Osteoblast (primary cell): Measurements from ENCODE around the gene PSMD14. TPM values are rescaled to one million over a fixed set of nuclear protein-coding genes. Genes with fewer than 3 reads are reported as not detected.

Experiments
- DNase-seq: peaks from one replicate; pipeline ENCODE4 v3.0.0; 2011; ENCODE audit warnings: low spot score, mixed read lengths; ENCODE audit not compliant: insufficient read length; ENCODE audit errors: missing footprints
- H2AFZ ChIP-seq: 2 replicates; pipeline ENCODE4 v1.6.0; 2011; ENCODE audit warnings: mild to moderate bottlenecking, low read length
- H3K27ac ChIP-seq: 2 replicates; pipeline ENCODE4 v1.5.1; 2011; ENCODE audit warnings: mild to moderate bottlenecking, low read depth, low read length, moderate library complexity
- H3K27me3 ChIP-seq: 2 replicates; pipeline ENCODE4 v1.6.0; 2012; ENCODE audit warnings: mild to moderate bottlenecking, control low read depth, inconsistent platforms, low read length, moderate library complexity; ENCODE audit not compliant: insufficient read depth
- H3K36me3 ChIP-seq: 2 replicates; pipeline ENCODE4 v1.5.1; 2011; ENCODE audit warnings: mild to moderate bottlenecking, low read length, control low read depth, moderate library complexity; ENCODE audit not compliant: insufficient read depth
- H3K4me1 ChIP-seq: 2 replicates; pipeline ENCODE4 v1.5.1; 2011; ENCODE audit warnings: mild to moderate bottlenecking, low read length, control low read depth, moderate library complexity; ENCODE audit not compliant: insufficient read depth
- H3K4me2 ChIP-seq: 2 replicates; pipeline ENCODE4 v1.6.0; 2011; ENCODE audit warnings: mild to moderate bottlenecking, low read length; ENCODE audit not compliant: insufficient read depth
- H3K4me3 ChIP-seq: fragments of 200-600 bp; sonication (generic); 3 replicates; pipeline ENCODE4 v1.5.1; 2012; ENCODE audit warnings: mild to moderate bottlenecking, low read length, inconsistent platforms; ENCODE audit not compliant: insufficient read depth
- H3K79me2 ChIP-seq: 2 replicates; pipeline ENCODE4 v1.6.0; 2012; ENCODE audit warnings: mild to moderate bottlenecking, low read length, control low read depth, inconsistent platforms; ENCODE audit not compliant: insufficient read depth
- H3K9me3 ChIP-seq: 2 replicates; pipeline ENCODE4 v1.5.1; 2011; ENCODE audit warnings: low read depth, low read length, control low read depth
- H4K20me1 ChIP-seq: 2 replicates; pipeline ENCODE4 v1.6.0; 2012; ENCODE audit warnings: mild to moderate bottlenecking, low read length, control low read depth; ENCODE audit not compliant: insufficient read depth
- total RNA-seq: library from RNA; depleted of rRNA; stranded (reverse); fragments of >200 nt; gene quantifications from 2 replicates; pipeline ENCODE4 v1.2.3, GENCODE V29; 2012
- TF ChIP-seq, protein P1 (sequence below): IDR thresholded peaks from 2 replicates; pipeline ENCODE4 v1.5.1; 2011; ENCODE audit warnings: mild to moderate bottlenecking, low read depth, low read length, moderate library complexity; ENCODE audit errors: extremely low read depth

The PSMD14 gene
- total RNA-seq, 1 donor = 74.2 TPM

DNA sequence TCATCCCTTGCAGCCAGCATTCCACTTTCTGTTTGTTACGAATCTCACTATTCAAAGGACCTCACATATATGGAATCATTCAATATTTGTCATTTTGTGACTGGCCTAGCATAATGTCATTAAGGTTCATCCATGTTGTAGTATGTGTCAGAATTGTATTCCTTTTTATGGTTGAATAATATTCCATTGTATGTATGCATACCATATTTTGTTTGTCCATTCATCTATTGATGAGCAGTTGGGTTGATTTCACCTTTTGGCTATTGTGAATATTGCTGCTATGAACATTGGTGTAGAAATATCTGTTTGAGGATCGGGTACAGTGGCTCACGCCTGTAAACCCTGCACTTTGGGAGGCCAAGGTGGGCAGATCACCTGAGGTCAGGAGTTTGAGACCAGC, 35.0 kb downstream of the PSMD14 start:
- H3K36me3 ChIP-seq = no peaks in the 10 kb centered on the region
- H3K4me3 ChIP-seq = no peak overlapping the region
- no peak overlapping the region for H3K4me2 ChIP-seq
- H3K79me2 ChIP-seq = peaks cover 73% of the 10 kb centered on the region
- no peak for DNase-seq
- no peak overlapping the region for H3K27ac ChIP-seq
- H2AFZ ChIP-seq = no peak overlapping the region
- TF ChIP-seq, protein P1, sequence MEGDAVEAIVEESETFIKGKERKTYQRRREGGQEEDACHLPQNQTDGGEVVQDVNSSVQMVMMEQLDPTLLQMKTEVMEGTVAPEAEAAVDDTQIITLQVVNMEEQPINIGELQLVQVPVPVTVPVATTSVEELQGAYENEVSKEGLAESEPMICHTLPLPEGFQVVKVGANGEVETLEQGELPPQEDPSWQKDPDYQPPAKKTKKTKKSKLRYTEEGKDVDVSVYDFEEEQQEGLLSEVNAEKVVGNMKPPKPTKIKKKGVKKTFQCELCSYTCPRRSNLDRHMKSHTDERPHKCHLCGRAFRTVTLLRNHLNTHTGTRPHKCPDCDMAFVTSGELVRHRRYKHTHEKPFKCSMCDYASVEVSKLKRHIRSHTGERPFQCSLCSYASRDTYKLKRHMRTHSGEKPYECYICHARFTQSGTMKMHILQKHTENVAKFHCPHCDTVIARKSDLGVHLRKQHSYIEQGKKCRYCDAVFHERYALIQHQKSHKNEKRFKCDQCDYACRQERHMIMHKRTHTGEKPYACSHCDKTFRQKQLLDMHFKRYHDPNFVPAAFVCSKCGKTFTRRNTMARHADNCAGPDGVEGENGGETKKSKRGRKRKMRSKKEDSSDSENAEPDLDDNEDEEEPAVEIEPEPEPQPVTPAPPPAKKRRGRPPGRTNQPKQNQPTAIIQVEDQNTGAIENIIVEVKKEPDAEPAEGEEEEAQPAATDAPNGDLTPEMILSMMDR = no peak
- H3K27me3 ChIP-seq = no peaks in the 10 kb centered on the region
- no peaks in the 10 kb centered on the region for H3K4me1 ChIP-seq
- no peaks in the 10 kb centered on the region for H3K9me3 ChIP-seq
- H4K20me1 ChIP-seq = peaks cover 3% of the 10 kb centered on the region

GRCh38 chr2:161344692-161345091, 36.5 kb downstream of the PSMD14 start:
- H4K20me1 ChIP-seq = peaks cover 3% of the 10 kb centered on the region
- TF ChIP-seq, protein P1 = no peak
- no peak for DNase-seq

GRCh38 chr2:161351678-161352077, 43.5 kb downstream of the PSMD14 start:
- TF ChIP-seq, protein P1 = no peak
- H3K9me3 ChIP-seq = no peaks in the 10 kb centered on the region
- peaks cover 92% of the 10 kb centered on the region for H3K79me2 ChIP-seq
- no peaks in the 10 kb centered on the region for H3K4me1 ChIP-seq
- H3K27me3 ChIP-seq = no peaks in the 10 kb centered on the region
- no peak overlapping the region for H2AFZ ChIP-seq
- no peak for DNase-seq
- H3K4me3 ChIP-seq = no peak overlapping the region
- H4K20me1 ChIP-seq = peaks cover 12% of the 10 kb centered on the region
- H3K36me3 ChIP-seq = no peaks in the 10 kb centered on the region
- H3K27ac ChIP-seq = no peak overlapping the region
- no peak overlapping the region for H3K4me2 ChIP-seq

More at GRCh38 chr2:161344692-161345091, 36.5 kb downstream of the PSMD14 start:
- Histone ChIP-seq H3K79me2 (peaks cover 78% of the 10 kb centered on the region), H2AFZ (no peak overlapping the region), H3K36me3 (no peaks in the 10 kb centered on the region), H3K9me3 (no peaks in the 10 kb centered on the region), H3K4me3 (no peak overlapping the region), H3K4me1 (no peaks in the 10 kb centered on the region), H3K27me3 (no peaks in the 10 kb centered on the region), H3K27ac (no peak overlapping the region), H3K4me2 (no peak overlapping the region)

DNA sequence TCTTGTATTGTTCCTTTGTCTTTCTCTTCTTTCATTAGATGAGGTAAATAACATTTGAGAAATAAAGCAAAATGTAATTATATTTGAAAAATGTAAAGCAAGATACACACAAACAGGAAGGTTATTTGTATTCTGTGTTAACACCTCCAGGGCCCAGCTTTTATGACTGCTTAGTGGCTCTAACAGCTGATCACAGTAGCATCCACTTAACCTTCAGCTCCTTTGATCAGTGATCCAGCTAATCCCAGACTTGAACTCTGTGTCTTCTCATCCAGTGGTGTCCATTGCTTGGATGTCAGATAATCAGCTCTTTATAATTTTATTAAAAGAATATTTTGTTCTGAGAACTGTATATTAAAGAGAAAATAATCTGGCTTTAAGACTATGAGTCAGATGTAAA, 44.5 kb downstream of the PSMD14 start:
- Histone ChIP-seq H3K9me3 (no peaks in the 10 kb centered on the region), H3K79me2 (peaks cover 92% of the 10 kb centered on the region), H4K20me1 (peaks cover 12% of the 10 kb centered on the region)

More for the DNA sequence above, 44.5 kb downstream of the PSMD14 start:
- no peak overlapping the region for H3K27ac ChIP-seq
- H3K4me3 ChIP-seq = no peak overlapping the region
- no peaks in the 10 kb centered on the region for H3K4me1 ChIP-seq
- no peak for DNase-seq
- no peak overlapping the region for H2AFZ ChIP-seq
- no peaks in the 10 kb centered on the region for H3K36me3 ChIP-seq
- TF ChIP-seq, protein P1 = no peak
- no peaks in the 10 kb centered on the region for H3K27me3 ChIP-seq
- no peak overlapping the region for H3K4me2 ChIP-seq
